ENCODE data around the gene S100A13.

Gene S100A13

GRCh38 chr1:153667439-153667838 is 40.1 kb upstream of the S100A13 start:
- Histone ChIP-seq H4K20me1 (ENCODE audit: insufficient read depth, low read length) (no peaks in the 10 kb centered on the region), H3K9me2 (ENCODE audit: low read depth, low read length) (no peaks in the 10 kb centered on the region), H3K4me2 (ENCODE audit: low read length) (no peak overlapping the region), H3K9me3 (ENCODE audit: low read length) (no peaks in the 10 kb centered on the region), H3K36me3 (ENCODE audit: insufficient read depth, low read length) (peaks cover 82% of the 10 kb centered on the region), H3K27me3 (ENCODE audit: insufficient read depth, low read length) (no peaks in the 10 kb centered on the region), H3F3A (ENCODE audit: insufficient read depth, low read length) (peaks cover 3% of the 10 kb centered on the region; the same call in 1 of the 2 replicates), H3K27ac (ENCODE audit: low read depth, low read length, poor library complexity, severe bottlenecking) (no peak overlapping the region), H3K4me1 (ENCODE audit: insufficient read depth, low read length, severe bottlenecking) (peaks cover 17% of the 10 kb centered on the region), H3K9ac (ENCODE audit: low read length) (no peak overlapping the region), H3K79me2 (ENCODE audit: insufficient read depth, low read length) (peaks cover 18% of the 10 kb centered on the region), H2AFZ (ENCODE audit: low read length) (no peak overlapping the region), H3K4me3 (ENCODE audit: low read depth, low read length, poor library complexity, severe bottlenecking) (no peak overlapping the region)
- no peak for TF ChIP-seq CTCF (IDR thresholded peaks at IDR 0.05; ENCODE audit: low read length)
- TF ChIP-seq EZH2 (IDR thresholded peaks at IDR 0.05; ENCODE audit: borderline replicate concordance, low read length), result no peak

DNA sequence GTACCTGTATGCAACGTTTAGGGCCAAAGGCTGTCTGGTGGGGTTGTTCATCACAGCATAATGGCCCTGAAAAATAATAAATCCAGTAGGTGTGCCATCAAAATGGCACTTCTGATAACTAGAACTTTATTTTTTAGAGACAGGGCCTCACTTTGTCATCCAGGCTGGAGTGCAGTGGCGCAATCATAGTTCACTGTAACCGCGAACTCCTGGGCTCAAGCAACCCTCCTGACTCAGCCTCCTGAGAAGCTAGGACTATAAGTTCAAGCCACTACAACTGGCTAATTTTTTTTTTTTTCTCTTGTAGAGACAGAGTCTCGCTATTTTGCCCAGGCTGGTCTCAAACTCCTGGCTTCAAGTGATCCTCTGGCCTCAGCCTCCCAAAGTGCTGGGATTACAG is 35.9 kb upstream of the S100A13 start:
- Histone ChIP-seq H3F3A (ENCODE audit: insufficient read depth, low read length) (peaks cover 3% of the 10 kb centered on the region; the same call in 1 of the 2 replicates), H3K4me3 (ENCODE audit: low read depth, low read length, poor library complexity, severe bottlenecking) (no peak overlapping the region), H3K36me3 (ENCODE audit: insufficient read depth, low read length) (peaks cover 77% of the 10 kb centered on the region), H3K9me2 (ENCODE audit: low read depth, low read length) (no peaks in the 10 kb centered on the region), H2AFZ (ENCODE audit: low read length) (no peak overlapping the region), H3K9ac (ENCODE audit: low read length) (no peak overlapping the region), H3K27ac (ENCODE audit: low read depth, low read length, poor library complexity, severe bottlenecking) (no peak overlapping the region), H3K9me3 (ENCODE audit: low read length) (no peaks in the 10 kb centered on the region), H3K79me2 (ENCODE audit: insufficient read depth, low read length) (0 out of 2 replicates have a peak, but pooled peaks cover 7% of the 10 kb centered on the region), H4K20me1 (ENCODE audit: insufficient read depth, low read length) (no peaks in the 10 kb centered on the region), H3K4me1 (ENCODE audit: insufficient read depth, low read length, severe bottlenecking) (peaks cover 13% of the 10 kb centered on the region), H3K27me3 (ENCODE audit: insufficient read depth, low read length) (no peaks in the 10 kb centered on the region), H3K4me2 (ENCODE audit: low read length) (no peak overlapping the region)
- no peak for TF ChIP-seq EZH2 (IDR thresholded peaks at IDR 0.05; ENCODE audit: borderline replicate concordance, low read length)
- TF ChIP-seq CTCF (IDR thresholded peaks at IDR 0.05; ENCODE audit: low read length), result no peak

- Histone ChIP-seq H4K20me1 (ENCODE audit: insufficient read depth, low read length) (no peaks in the 10 kb centered on the region), H2AFZ (ENCODE audit: low read length) (no peak overlapping the region), H3K9me3 (ENCODE audit: low read length) (no peaks in the 10 kb centered on the region), H3K4me2 (ENCODE audit: low read length) (no peak overlapping the region), H3K27me3 (ENCODE audit: insufficient read depth, low read length) (no peaks in the 10 kb centered on the region), H3K9ac (ENCODE audit: low read length) (no peak overlapping the region), H3K4me1 (ENCODE audit: insufficient read depth, low read length, severe bottlenecking) (peaks cover 17% of the 10 kb centered on the region), H3K79me2 (ENCODE audit: insufficient read depth, low read length) (0 out of 2 replicates have a peak, but pooled peaks cover 7% of the 10 kb centered on the region), H3K4me3 (ENCODE audit: low read depth, low read length, poor library complexity, severe bottlenecking) (no peak overlapping the region), H3F3A (ENCODE audit: insufficient read depth, low read length) (peaks cover 3% of the 10 kb centered on the region; the same call in 1 of the 2 replicates), H3K36me3 (ENCODE audit: insufficient read depth, low read length) (peaks cover 67% of the 10 kb centered on the region), H3K9me2 (ENCODE audit: low read depth, low read length) (no peaks in the 10 kb centered on the region), H3K27ac (ENCODE audit: low read depth, low read length, poor library complexity, severe bottlenecking) (no peak overlapping the region)
- TF ChIP-seq EZH2 (IDR thresholded peaks at IDR 0.05; ENCODE audit: borderline replicate concordance, low read length), result no peak
- no peak for TF ChIP-seq CTCF (IDR thresholded peaks at IDR 0.05; ENCODE audit: low read length)
Observed at GRCh38 chr1:153662269-153662668, 35.0 kb upstream of the S100A13 start.

Measured in OCI-LY1 (cell line).